Measurements from ENCODE around the gene NHP2.

The NHP2 gene

GRCh38 chr5:178153530-178154340 lies at the start of gene NHP2:
Gene NHP2, minus strand, starts transcription at chr5:178153885. Its CDS starts 68 bp downstream, at chr5:178153817.
- H3K27me3 ChIP-seq (replicated peaks), result no peaks in the 10 kb centered on the region
- H3K27ac ChIP-seq, result peak within 1 kb of the TSS; percentile 76
- no peak for TF ChIP-seq CTCF (IDR thresholded peaks at IDR 0.05; ENCODE audit: low read depth, low read length, missing control alignments)
- H3K36me3 ChIP-seq (replicated peaks), result peaks cover 24% of the 10 kb centered on the region
- H3K4me3 ChIP-seq (ENCODE audit: low read depth, low read length), result peak within 1 kb of the TSS; percentile 80
- DNase-seq, result peak; percentile 98
- in situ Hi-C loops (cut with HindIII; ENCODE audit: low pct_ligation_motif_present, low sequenced_read_pairs), result no loop called here

GRCh38 chr5:178202541-178202940 lies 48.9 kb upstream of the NHP2 start:
- H3K27me3 ChIP-seq (replicated peaks), result no peaks in the 10 kb centered on the region
- no peak overlapping the region for H3K4me3 ChIP-seq (ENCODE audit: low read depth, low read length)
- DNase-seq, result no peak
- peaks cover 28% of the 10 kb centered on the region for H3K36me3 ChIP-seq (replicated peaks)
- in situ Hi-C loops (cut with HindIII; ENCODE audit: low pct_ligation_motif_present, low sequenced_read_pairs), result no loop called here
- no peak for TF ChIP-seq CTCF (IDR thresholded peaks at IDR 0.05; ENCODE audit: low read depth, low read length, missing control alignments)
- H3K27ac ChIP-seq, result no peak overlapping the region

GRCh38 chr5:178201927-178202235 lies 48.2 kb upstream of the NHP2 start:
- Histone ChIP-seq H3K27ac (no peak overlapping the region), H3K36me3 (replicated peaks) (peaks cover 22% of the 10 kb centered on the region), H3K27me3 (replicated peaks) (no peaks in the 10 kb centered on the region), H3K4me3 (ENCODE audit: low read depth, low read length) (no peak overlapping the region)
- in situ Hi-C loops (cut with HindIII; ENCODE audit: low pct_ligation_motif_present, low sequenced_read_pairs), result no loop called here
- no peak for TF ChIP-seq CTCF (IDR thresholded peaks at IDR 0.05; ENCODE audit: low read depth, low read length, missing control alignments)
- DNase-seq, result no peak

GRCh38 chr5:178201221-178201926 lies 47.7 kb upstream of the NHP2 start:
- DNase-seq, result no peak
- no peak for TF ChIP-seq CTCF (IDR thresholded peaks at IDR 0.05; ENCODE audit: low read depth, low read length, missing control alignments)
- Histone ChIP-seq H3K36me3 (replicated peaks) (peaks cover 17% of the 10 kb centered on the region), H3K27me3 (replicated peaks) (no peaks in the 10 kb centered on the region), H3K27ac (no peak overlapping the region), H3K4me3 (ENCODE audit: low read depth, low read length) (no peak overlapping the region)
- in situ Hi-C loops (cut with HindIII; ENCODE audit: low pct_ligation_motif_present, low sequenced_read_pairs), result no loop called here

GRCh38 chr5:178199581-178200434 lies 46.1 kb upstream of the NHP2 start:
- Histone ChIP-seq H3K27ac (no peak overlapping the region), H3K4me3 (ENCODE audit: low read depth, low read length) (no peak overlapping the region), H3K27me3 (replicated peaks) (no peaks in the 10 kb centered on the region), H3K36me3 (replicated peaks) (peaks cover 1% of the 10 kb centered on the region)
- no peak for TF ChIP-seq CTCF (IDR thresholded peaks at IDR 0.05; ENCODE audit: low read depth, low read length, missing control alignments)
- in situ Hi-C loops (cut with HindIII; ENCODE audit: low pct_ligation_motif_present, low sequenced_read_pairs), result no loop called here
- no peak for DNase-seq

Measured in brain microvascular endothelial cell (primary cell).